GM23248 (cell line): ENCODE data around the gene PPT1. TPM values are rescaled to one million over a fixed set of nuclear protein-coding genes. Genes with fewer than 3 reads are reported as not detected.

Experiments used
- DNase-seq: peaks from one replicate; pipeline ENCODE4 v3.0.0-alpha.2; 2015
- H2AFZ ChIP-seq: fragments of 200-600 bp; sonication (generic); 2 replicates; pipeline ENCODE4 v1.6.1; 2016; ENCODE audit warnings: antibody characterized with exemption
- H3F3A ChIP-seq: fragments of 200-600 bp; sonication (generic); 2 replicates; pipeline ENCODE4 v1.6.1; 2016; ENCODE audit warnings: mild to moderate bottlenecking, antibody characterized with exemption, mixed run types; ENCODE audit not compliant: insufficient read depth
- H3K27ac ChIP-seq: fragments of 200-600 bp; sonication (generic); 2 replicates; pipeline ENCODE4 v1.5.1; 2016; ENCODE audit warnings: mild to moderate bottlenecking
- H3K27me3 ChIP-seq: fragments of 200-600 bp; sonication (generic); replicated peaks from 2 replicates; pipeline ENCODE4 v1.6.1; 2016; ENCODE audit warnings: mild to moderate bottlenecking; ENCODE audit not compliant: insufficient read depth
- H3K36me3 ChIP-seq: fragments of 200-600 bp; sonication (generic); 2 replicates; pipeline ENCODE4 v1.6.1; 2016; ENCODE audit warnings: low read depth, mild to moderate bottlenecking
- H3K4me1 ChIP-seq: fragments of 200-600 bp; sonication (generic); 2 replicates; pipeline ENCODE4 v1.6.1; 2016; ENCODE audit warnings: mild to moderate bottlenecking; ENCODE audit not compliant: insufficient read depth
- H3K4me2 ChIP-seq: fragments of 200-600 bp; sonication (generic); one replicate; pipeline ENCODE4 v1.6.1; 2016; ENCODE audit warnings: mild to moderate bottlenecking; ENCODE audit not compliant: unreplicated experiment
- H3K4me3 ChIP-seq: fragments of 200-600 bp; sonication (generic); 2 replicates; pipeline ENCODE4 v1.5.1; 2016; ENCODE audit warnings: mild to moderate bottlenecking
- H3K79me2 ChIP-seq: fragments of 200-600 bp; sonication (generic); 2 replicates; pipeline ENCODE4 v1.6.1; 2016; ENCODE audit warnings: mild to moderate bottlenecking; ENCODE audit not compliant: insufficient read depth
- H3K9ac ChIP-seq: fragments of 200-600 bp; sonication (generic); 2 replicates; pipeline ENCODE4 v1.6.1; 2016; ENCODE audit warnings: mild to moderate bottlenecking
- H3K9me2 ChIP-seq: fragments of 200-600 bp; sonication (generic); 2 replicates; pipeline ENCODE4 v1.6.1; 2016; ENCODE audit warnings: mixed run types, mild to moderate bottlenecking, moderate library complexity; ENCODE audit not compliant: insufficient read depth
- H3K9me3 ChIP-seq: fragments of 200-600 bp; sonication (generic); one replicate; pipeline ENCODE4 v1.6.1; 2017; ENCODE audit warnings: low read depth
- H4K20me1 ChIP-seq: fragments of 200-600 bp; sonication (generic); 2 replicates; pipeline ENCODE4 v1.6.0; 2016; ENCODE audit not compliant: insufficient read depth
- EZH2 ChIP-seq: fragments of 200-600 bp; sonication (generic); IDR thresholded peaks from 2 replicates; pipeline ENCODE4 v1.6.1; 2018; ENCODE audit warnings: antibody characterized with exemption, mild to moderate bottlenecking; ENCODE audit not compliant: insufficient read depth, poor library complexity, severe bottlenecking
- EZH2phosphoT487 ChIP-seq: fragments of 200-600 bp; sonication (generic); IDR thresholded peaks from 2 replicates; pipeline ENCODE4 v1.6.1; 2018; ENCODE audit warnings: antibody characterized with exemption, moderate library complexity, mild to moderate bottlenecking, low read depth; ENCODE audit not compliant: insufficient read depth
- WGBS, 2 experiments: methylation state at CpG; one replicate each; pipeline ENCODE4 v1.1.6; 2015 to 2017; ENCODE audit warnings: low lambda C conversion rate in 2 of 2, low coverage in 1 of 2; ENCODE audit errors: missing lambda C conversion rate in 2 of 2; 5-methylcytosine and 5-hydroxymethylcytosine counted together
- in situ Hi-C: fragments of 300-500 bp; cut with MboI; formaldehyde crosslinking; loops from 2 replicates; pipeline ENCODE4 v1.15.0; 2020
- polyA plus RNA-seq: library from polyadenylated mRNA; unstranded; fragments of >200 nt; fragmentation: Nextera tagmentation; extraction: Ambion mirVana; gene quantifications from 2 replicates; pipeline ENCODE4 v1.2.1, GENCODE V29; 2016
- total RNA-seq: library from RNA; depleted of rRNA; stranded (reverse); fragments of >200 nt; shearing (Covaris generic); gene quantifications from 2 replicates; pipeline ENCODE4 v1.2.3, GENCODE V29; 2014

Gene PPT1
- total and polyA plus RNA-seq, 2 experiments from 2014 or later, result 38.3 to 54.0 TPM

DNA sequence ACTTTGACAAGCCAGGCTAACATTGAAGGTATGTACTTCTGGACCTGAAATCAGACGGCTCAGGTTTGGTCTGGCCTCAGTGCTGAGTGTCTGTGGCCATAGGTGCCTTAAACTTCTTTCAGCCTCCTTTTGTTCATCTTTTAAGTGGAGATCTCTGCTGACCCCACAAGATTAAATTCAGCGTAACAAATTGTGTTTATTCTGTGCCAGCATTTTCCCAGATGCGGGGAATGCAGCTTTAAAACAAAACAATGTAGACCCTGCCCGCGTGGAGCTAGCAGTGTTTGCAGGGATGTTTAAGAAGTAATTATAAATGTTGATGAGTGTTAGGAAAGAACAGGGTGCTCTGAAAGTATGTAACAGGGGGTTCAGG is 55.6 kb downstream of the PPT1 start:
- H3K9ac ChIP-seq, result peak overlapping the region; percentile 94
- H3K79me2 ChIP-seq, result peaks cover 60% of the 10 kb centered on the region
- peak; percentile 2 for DNase-seq
- peak overlapping the region; percentile 65 for H3K27ac ChIP-seq
- H3K4me1 ChIP-seq, result peaks cover 58% of the 10 kb centered on the region
- peak overlapping the region; percentile 100 for H3K4me2 ChIP-seq
- H3K9me3 ChIP-seq, result no peaks in the 10 kb centered on the region
- H3K9me2 ChIP-seq, result no peaks in the 10 kb centered on the region
- 2 to 3% methylated on average over 5 of the region's 5 CpGs for WGBS, 2 experiments
- H3K36me3 ChIP-seq, result peaks cover 4% of the 10 kb centered on the region; the same call in 1 of the 2 replicates
- H3K4me3 ChIP-seq, result peak overlapping the region; percentile 99
- H2AFZ ChIP-seq, result peak overlapping the region; percentile 78; the same call in 1 of the 2 replicates
- peaks cover 47% of the 10 kb centered on the region for H3F3A ChIP-seq
- in situ Hi-C loops, result no loop called here
- TF ChIP-seq EZH2phosphoT487, result no peak
- TF ChIP-seq EZH2, result no peak
- no peaks in the 10 kb centered on the region for H3K27me3 ChIP-seq
- H4K20me1 ChIP-seq, result peaks cover 14% of the 10 kb centered on the region; the same call in 1 of the 2 replicates

DNA sequence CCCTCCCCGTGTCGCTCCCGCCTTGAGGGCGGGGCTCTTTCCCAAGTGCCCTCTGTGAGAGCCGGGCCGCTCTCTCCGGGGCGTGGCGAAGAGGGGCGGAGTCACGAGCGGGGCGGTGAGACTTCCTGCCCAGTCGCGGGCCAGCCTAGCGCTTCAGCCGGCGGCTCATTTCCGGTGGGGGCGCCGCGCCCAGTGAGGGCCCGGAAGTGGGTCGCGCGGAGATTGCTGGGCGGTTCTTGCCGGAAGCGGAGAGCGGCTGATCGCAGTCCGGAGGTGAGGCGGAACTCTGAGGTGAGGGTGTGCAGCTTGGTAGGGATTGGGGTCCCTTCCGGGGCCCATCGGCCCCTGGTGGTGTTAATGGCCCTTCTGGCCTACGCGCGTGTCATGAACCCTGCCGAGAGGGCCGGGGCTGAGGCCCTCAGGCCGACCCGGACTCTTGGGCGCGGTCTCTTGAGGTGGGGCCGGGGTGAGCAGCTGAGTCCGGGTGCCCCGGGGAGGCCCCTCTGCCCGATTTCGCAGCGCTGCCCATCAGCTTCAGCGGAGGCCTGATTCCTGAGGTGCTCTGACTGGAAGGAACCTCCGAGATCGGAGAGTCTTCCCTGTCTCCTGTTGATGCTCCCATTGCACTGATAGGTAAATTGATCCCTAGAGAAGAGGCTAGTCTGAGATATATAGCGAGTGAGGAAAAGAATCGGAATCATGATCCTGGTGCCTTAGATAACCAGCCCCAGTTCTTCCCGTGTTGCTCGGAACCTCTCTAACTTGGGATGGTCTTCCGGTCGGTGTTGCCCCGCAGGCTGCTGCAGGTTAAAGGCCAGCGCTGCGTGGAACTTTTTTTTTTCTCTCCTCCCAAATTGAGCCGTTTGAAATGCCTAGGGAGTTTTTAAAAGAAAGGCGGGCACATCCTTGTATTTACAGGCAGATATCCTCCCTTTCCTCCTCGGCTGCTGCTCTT is 56.3 kb downstream of the PPT1 start, which contains the start of gene CAP1:
CAP1 (plus strand) TSS at position 219 of the 955 bp plus-strand sequence. CDS start 18,618 bp downstream, outside the sequence.
- Histone ChIP-seq H3K9ac (peak within 1 kb of the TSS; percentile 94), H3K9me2 (no peaks in the 10 kb centered on the region), H3F3A (peaks cover 51% of the 10 kb centered on the region), H3K4me3 (peak within 1 kb of the TSS; percentile 99), H3K27ac (peak within 1 kb of the TSS; percentile 95), H4K20me1 (peaks cover 14% of the 10 kb centered on the region; the same call in 1 of the 2 replicates), H3K9me3 (no peaks in the 10 kb centered on the region), H2AFZ (peak within 1 kb of the TSS; percentile 86), H3K4me2 (peak within 1 kb of the TSS; percentile 100), H3K79me2 (peaks cover 53% of the 10 kb centered on the region), H3K4me1 (peaks cover 61% of the 10 kb centered on the region), H3K27me3 (no peaks in the 10 kb centered on the region), H3K36me3 (no peaks in the 10 kb centered on the region)
- in situ Hi-C loops, result no loop called here
- 0 to 1% methylated on average over 57 to 65 of the region's 65 CpGs for WGBS, 2 experiments
- TF ChIP-seq EZH2, result no peak
- no peak for TF ChIP-seq EZH2phosphoT487
- peak; percentile 99 for DNase-seq

DNA sequence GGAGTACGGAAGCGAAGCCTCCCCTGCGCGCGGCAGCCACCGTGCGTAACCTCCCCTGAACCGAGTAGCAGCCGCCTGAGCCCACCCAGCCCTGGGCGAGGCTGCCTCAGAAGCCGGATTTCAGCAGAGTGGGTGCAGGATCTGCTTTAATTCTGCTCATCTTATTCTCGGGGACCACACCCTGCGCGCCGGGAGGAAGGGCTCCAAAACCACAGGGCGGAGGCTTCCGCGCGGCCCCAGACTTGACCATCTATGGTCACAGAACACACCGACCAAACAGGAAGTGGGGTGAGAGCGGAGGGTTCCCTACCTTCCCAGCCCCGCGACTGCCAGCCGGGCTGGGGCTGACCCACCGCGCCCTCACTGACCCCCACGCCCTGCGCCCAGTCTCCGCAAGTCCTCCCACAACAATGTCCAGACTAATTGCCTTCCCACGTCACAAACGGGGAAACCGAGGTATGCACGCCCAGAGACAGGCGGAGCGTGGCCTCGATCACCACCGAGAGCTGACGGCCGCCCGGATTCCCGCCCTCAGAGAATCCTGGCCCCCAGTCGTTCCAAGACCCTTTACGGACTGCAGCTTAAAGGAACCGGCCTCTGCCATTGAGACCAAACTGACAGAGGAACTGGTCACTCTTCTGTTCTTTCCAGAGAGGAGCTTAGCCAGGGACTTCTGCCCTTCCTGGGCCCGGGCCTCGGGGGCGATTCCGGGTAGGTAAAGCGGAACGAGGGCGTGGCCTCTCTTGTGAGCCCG is 57.1 kb downstream of the PPT1 start:
- H3K27me3 ChIP-seq, result no peaks in the 10 kb centered on the region
- H3K79me2 ChIP-seq, result peaks cover 45% of the 10 kb centered on the region
- H3K9me3 ChIP-seq, result no peaks in the 10 kb centered on the region
- peak overlapping the region; percentile 94 for H3K9ac ChIP-seq
- 1% methylated on average over 51 to 52 of the region's 52 CpGs for WGBS, 2 experiments
- DNase-seq, result peak; percentile 88
- in situ Hi-C loops, result loop anchor here (10.0 kb wide), 1 partner anchor 115 kb away; no protein-coding TSS in a partner anchor
- peaks cover 53% of the 10 kb centered on the region for H3K4me1 ChIP-seq
- peaks cover 51% of the 10 kb centered on the region for H3F3A ChIP-seq
- H3K9me2 ChIP-seq, result no peaks in the 10 kb centered on the region
- peak overlapping the region; percentile 86 for H2AFZ ChIP-seq
- no peaks in the 10 kb centered on the region for H3K36me3 ChIP-seq
- peak overlapping the region; percentile 99 for H3K4me3 ChIP-seq
- H4K20me1 ChIP-seq, result peaks cover 6% of the 10 kb centered on the region; the same call in 1 of the 2 replicates
- no peak for TF ChIP-seq EZH2
- TF ChIP-seq EZH2phosphoT487, result no peak
- H3K27ac ChIP-seq, result peak overlapping the region; percentile 95
- H3K4me2 ChIP-seq, result peak overlapping the region; percentile 90

DNA sequence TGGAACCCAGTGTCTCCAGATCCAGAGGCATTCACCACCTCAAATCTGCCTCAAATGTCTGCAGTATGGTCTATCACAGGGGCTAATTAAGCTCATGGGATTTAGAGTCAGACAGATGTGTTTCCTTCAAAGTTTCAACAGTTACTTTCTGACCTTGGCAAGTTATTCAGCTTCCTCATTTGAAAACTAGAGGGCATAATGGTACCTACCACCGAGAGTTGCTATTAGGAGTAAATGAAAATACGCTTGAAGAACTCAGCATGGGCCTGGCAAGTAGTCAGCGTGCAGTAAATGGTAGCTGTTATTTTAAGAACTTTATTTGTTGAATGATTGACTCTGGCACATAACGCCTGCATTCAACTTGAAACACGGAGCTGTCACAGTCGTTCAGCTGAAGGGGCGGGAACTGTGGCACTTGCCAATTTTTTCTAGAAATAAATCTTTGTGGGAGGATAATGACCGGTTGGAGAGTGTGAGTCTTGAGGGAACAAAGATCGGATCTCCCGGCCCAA is 57.8 kb downstream of the PPT1 start:
- no peaks in the 10 kb centered on the region for H3K27me3 ChIP-seq
- H4K20me1 ChIP-seq, result peaks cover 6% of the 10 kb centered on the region; the same call in 1 of the 2 replicates
- peak overlapping the region; percentile 94 for H3K9ac ChIP-seq
- peak overlapping the region; percentile 95 for H3K27ac ChIP-seq
- peak overlapping the region; percentile 99 for H3K4me3 ChIP-seq
- no peaks in the 10 kb centered on the region for H3K9me3 ChIP-seq
- no peak for DNase-seq
- 2 to 4% methylated on average over 10 of the region's 10 CpGs for WGBS, 2 experiments
- H3K9me2 ChIP-seq, result no peaks in the 10 kb centered on the region
- H3K79me2 ChIP-seq, result peaks cover 38% of the 10 kb centered on the region
- H3K36me3 ChIP-seq, result no peaks in the 10 kb centered on the region
- TF ChIP-seq EZH2 (no peak), EZH2phosphoT487 (no peak)
- H3F3A ChIP-seq, result peaks cover 50% of the 10 kb centered on the region
- in situ Hi-C loops, result loop anchor here (10.0 kb wide), 1 partner anchor 114 kb away; no protein-coding TSS in a partner anchor
- peak overlapping the region; percentile 90 for H3K4me2 ChIP-seq
- peak overlapping the region; percentile 86 for H2AFZ ChIP-seq
- H3K4me1 ChIP-seq, result peaks cover 46% of the 10 kb centered on the region
